GM19438 (cell line): Measurements from ENCODE around the gene NTM.
"Not testable (repeated sequence)": the region's sequence is repeated elsewhere in the genome, so short reads cannot be mapped to it uniquely, and the experiment has no call there.

Experiments
- ATAC-seq: cut with Tn5 transposase; IDR thresholded peaks from one replicate; pipeline ENCODE4 v1.9.1; 2021; ENCODE audit warnings: low read depth; ENCODE audit not compliant: unreplicated experiment

The NTM gene

DNA sequence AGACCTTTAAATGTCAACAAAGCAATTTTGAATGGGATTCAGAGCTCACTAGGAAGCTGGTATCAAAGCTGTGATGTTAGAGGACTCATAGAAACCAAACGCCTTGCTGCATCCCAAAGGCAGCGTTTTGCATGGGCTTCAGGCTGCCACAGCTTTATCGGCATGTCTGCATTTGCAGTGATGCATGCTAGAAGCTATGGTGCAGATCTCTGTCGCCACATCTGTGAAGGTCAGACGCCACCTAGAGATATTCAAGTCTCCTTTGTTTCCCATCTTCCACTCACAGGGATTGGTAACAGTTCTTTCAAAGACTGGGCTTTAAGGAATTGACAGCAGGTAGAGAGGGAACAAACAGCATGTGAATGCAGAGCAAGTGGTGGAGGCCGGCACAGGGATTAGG, 47.8 kb downstream of the NTM start:
- no peak for ATAC-seq

DNA sequence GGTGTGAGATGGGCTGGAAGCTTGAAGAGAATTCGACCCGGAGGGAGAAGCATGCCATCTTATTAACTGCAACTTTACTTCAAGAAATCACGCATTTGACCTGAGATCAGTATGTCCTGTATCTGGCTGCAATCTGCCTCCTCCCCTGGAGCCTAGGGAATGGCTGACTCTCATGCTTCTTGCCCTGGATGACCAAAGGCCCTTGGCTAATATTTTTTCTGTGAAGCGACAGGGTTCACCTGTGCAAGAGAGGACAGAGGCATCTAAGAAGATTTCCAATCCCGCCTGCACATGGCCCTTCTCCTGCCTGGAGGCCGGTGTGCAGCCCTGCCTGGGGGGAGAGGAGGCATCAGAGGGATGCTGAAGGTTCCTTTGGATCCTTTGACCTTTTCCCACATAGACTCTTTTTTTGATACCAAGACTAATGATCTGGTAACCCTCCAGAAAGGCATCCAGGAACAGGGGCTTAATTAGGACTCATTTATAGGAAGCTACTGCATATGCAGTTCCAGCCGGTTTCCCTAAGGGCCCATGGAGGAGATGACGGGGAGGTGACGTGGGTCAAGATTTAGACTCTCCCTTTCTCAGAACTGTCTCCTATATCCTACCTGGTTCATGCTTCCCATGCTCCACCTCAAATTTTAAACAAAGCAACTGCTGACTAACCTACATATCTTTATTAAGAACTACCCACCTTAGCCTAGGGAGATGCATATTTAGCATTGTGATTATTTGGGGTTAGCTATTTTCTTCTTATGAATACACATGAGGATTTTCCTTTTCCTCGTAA, 50.8 kb downstream of the NTM start:
- ATAC-seq = no peak

DNA sequence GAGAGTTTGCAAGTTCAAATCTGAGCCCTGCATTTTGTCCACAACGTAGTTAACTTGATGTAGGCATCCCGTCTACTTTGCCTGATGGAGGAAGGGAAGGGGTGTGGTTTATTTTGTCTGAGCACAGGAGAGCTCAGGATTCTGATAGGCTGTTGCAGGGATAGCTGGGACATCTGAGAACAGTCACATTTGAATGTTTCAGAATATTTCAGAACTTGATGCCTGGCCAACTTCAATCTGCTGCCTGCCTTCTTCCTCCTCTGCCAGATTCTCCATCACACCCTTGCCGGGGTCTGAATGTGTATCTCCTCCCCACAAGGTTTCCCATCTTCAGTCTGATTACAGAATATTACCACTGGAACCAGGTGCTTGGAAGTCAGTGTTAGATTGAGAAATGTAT, 51.6 kb downstream of the NTM start:
- ATAC-seq = no peak

DNA sequence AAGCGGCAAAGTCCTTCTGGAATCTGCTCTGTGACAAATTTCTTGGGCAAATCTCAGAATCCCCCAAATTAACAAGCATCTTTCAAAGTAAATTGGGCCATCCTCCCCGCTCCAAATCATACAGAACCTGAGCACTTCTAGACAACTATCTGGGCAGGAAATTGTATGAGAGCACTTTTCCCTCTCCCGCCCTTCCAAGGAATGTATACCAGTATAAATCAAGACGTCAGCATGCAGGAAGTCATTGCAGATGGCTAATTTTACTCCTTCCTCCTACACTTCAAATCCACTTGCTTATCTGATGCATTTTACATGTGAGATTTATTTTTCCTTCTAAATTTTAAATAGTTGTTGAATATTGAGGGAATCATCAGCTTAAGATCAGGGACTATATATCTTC, 52.1 kb downstream of the NTM start:
- no peak for ATAC-seq

- no peak for ATAC-seq
These were observed 53.3 kb downstream of the NTM start for GRCh38 chr11:131423688-131424087.

DNA sequence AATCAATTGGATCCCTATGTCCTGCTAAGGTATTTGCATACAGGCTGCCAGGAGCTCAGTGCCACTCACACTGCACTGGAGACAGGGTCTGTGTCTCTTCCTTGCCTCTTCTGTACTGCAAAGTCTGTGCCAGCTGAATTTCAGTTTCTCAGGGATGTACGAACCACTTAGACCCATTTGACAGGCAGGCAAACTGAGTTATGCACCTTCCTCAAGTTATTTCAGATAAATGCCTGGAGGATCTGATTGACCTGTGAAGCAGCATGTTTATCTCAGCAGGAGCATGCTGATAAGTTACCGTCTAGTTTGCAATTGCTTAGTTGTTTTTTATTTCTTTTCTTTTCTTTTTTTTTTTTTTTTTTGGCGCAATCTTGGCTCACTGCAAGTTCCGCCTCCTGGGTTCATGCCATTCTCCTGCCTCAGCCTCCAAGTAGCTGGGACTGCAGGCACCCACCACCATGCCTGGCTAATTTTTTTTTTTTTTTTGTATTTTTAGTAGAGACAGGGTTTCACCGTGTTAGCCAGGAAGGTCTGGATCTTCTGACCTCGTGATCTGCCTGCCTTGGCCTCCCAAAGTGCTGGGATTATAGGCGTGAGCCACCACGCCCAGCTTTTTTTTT, 54.0 kb downstream of the NTM start:
- not testable (repeated sequence) for ATAC-seq

DNA sequence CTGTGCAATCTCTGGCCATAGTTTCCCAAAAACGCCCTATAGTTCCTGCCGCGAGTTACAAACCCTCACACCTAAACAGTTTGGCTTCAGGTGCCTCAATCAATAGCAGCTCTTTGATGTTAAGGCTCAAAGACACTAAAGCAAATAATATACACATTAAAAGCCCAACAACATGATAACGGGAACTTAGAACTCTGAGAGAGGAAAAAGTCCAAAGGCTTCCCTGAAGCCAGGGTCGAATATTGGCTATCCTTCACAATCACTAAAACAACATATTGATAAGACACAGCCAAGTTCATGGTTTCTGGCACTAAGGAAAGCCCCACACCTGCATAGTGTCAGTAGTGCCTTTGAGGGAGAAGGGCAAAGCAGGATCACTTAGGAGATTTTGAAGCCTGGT, 54.9 kb downstream of the NTM start:
- ATAC-seq = no peak

DNA sequence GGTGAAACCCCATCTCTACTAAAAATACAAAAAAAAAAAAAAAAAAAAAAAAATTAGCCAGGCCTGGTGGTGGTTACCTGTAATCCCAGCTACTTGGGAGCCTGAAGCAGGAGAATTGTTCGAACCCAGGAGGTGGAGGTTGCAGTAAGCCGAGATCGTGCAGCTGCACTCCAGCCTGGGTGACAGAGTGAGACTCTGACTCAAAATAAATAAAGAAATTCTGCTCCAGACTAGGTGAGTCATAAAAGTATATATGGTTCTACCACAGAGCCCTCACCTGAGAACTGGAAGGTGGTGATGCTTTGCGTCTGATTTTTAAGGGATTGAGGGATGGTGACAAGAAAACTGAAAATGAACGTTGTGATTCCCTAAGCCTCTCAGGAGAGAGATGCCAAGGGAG, 58.4 kb downstream of the NTM start:
- no peak for ATAC-seq

DNA sequence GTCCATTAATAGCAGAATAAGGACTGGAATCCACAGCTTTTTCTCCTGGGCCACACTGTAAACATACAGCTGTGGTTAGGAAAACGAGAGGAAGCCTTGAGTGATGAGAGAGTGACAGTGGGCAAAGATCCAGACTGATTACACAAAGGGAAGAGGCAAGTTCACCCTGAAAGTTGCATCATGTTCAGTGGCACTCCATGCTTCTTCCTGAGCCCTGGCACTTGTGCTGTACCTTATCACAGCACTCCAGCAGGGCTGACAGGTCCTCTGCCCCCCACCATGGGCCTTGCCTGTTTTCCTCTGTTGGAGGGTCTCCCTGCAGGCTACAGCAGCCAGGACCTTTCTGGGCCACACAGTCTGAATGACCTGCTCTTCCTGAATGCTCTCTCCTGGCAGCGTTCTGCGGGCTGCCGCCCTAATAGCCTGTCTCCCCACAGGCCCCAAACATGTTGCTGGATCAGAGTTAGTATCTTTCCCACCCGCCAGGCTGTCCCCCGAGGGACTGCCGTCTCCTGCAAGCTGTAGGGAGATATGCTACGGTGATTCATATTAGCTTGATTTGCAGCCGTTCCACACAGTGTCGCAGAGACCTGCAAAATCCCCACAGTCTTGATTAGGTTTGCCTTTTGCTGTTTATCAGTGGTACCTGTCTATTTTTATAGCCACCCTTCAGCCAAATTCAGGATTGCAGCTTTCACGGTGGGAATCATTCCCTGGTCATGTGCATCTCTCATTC, 60.2 kb downstream of the NTM start:
- ATAC-seq = no peak

DNA sequence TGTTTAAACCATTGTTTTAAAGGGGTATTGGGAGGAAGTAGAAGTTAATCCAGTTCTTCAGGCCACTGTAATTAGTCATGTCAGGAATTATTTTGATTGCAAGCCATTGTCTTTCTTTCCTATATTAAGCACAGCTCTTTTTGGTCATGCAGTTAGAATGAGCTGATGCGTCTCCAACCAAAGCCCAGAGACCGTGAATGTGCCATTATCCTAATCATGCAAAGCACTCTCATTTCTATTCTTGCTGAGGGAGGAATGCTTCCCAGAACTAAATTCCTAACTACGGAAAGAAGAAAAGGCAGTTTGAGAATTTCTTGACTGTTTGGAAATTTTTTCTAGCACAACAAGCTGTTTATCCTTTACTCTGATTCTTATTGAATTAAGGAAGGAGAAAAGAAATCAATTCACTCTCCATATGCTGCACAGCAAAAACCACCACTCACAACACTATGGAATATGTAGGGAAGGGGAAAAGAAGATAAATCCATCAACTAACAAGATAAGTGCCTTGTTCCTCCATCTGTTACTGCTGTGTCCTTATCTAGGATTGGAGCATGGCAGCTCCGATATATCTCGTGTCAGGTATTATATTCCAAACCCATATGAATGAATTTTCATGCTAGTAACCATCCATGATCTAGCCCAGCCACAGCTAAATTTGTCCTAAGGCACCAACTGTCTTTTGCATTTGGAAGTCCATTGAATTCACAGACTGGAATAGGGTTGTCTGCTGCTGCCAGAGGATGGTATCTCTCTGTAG, 70.8 kb downstream of the NTM start:
- ATAC-seq = no peak

- ATAC-seq = no peak
These were observed 76.3 kb downstream of the NTM start for GRCh38 chr11:131446590-131447275.

DNA sequence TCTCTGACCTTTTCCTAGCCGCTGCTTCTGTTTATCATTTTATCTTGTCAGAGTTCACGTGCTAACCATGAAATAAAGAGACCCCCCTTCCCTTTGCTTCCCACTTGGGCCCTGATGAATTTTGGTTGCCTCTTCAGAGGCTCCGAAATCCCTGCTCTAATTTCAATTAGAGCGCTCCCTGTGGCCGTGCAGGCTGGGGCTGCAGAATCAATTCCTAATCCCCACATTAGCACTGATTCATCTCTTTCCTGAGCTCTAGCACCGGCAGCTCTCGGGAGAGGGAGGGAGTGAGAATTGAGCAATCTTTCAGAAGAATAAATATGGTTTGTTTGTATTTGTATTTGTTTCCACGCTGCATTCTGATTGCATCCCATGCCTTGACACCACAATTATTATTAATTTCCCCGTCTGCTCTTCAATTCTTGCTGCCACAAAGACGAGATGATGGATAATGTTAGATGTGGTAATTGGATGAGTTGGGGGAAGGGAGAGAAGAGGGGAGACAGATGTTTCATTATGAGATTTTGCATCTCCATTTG, 76.9 kb downstream of the NTM start:
- ATAC-seq = no peak

DNA sequence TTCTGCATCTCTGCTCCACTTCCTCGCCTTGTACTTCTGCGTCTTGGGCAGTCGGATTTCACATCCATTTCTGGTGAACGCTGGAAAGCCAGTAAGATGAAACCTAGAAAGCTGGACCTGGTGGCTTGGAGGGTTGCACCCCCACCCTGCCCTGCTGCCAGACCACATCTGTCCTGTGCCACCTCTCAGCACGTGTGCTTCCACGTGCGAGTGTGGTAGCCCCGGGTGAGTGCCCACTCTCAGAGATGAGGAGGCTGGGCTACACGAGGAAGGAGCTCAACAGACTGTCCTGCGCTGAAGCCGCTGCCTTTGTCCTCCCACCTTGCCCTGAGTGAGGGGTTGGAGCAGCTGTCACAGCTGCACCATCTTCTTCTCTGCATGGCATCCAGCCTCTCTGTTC, 77.5 kb downstream of the NTM start:
- ATAC-seq = no peak

DNA sequence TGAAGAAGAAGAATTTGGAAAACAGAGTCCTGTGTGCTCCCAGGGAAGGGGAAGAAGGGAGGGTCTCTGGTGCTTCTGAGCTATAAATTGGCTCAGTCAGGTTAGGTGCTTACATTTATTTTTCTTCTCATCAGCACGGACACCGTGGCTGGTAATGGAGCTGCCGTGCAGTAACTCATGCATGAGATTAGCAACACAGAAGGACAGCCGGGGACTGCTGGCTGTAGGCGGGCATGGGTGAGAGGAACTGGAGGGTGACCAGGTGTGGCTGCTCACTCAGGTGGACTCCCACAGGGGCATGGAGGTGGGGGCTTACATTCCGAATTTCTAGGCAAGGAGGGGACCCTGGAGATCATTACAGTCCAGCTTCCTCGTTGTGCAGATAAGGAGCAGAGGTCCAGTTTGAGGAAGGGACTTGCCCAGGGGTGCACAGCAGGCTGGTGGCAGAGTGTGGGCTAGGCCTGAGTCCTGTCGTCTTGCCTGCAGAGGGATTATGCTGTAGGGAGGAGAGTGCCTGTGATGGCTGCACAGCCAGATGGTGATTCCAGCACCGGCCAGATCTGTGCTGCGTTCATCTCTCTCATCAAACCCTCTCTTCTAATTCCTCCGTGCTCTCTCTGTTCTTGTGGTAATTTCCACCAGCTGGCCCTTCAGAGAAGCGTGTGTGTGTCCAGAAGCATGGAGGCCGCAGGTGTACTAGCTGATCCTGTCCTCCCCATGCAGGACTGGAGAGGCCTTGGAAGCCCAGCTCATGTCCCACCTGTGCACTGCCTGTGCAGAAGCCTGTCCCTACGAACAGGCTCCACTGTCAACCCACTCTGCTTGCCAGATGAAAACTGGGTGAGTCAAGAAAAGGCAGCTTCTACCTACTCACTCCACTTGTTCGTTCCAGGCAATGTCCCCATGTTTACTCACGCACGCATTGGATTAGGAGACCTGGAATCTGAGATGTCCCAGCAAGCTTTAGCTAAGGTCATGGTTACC, 78.9 kb downstream of the NTM start:
- no peak for ATAC-seq

DNA sequence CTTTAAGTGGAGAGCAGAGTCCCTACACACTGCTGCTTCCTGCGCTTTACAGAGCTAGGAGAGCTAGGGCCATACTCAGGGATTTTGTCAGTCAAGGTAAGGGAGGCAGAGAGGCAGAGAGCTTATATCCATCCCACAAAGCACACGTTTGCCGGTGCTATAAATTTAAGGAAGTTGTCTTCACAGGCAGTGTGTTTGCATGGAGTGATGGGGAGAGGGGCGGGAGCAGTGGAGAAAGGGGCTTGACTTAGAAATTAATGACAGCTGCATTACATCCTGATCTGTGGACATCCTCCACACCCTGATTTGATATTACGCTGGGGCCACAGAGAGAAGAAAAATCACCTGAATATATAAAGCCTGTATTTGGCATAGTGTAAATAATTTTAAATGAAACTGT, 84.1 kb downstream of the NTM start:
- no peak for ATAC-seq

- no peak for ATAC-seq
These were observed 84.6 kb downstream of the NTM start for GRCh38 chr11:131454989-131455388.

DNA sequence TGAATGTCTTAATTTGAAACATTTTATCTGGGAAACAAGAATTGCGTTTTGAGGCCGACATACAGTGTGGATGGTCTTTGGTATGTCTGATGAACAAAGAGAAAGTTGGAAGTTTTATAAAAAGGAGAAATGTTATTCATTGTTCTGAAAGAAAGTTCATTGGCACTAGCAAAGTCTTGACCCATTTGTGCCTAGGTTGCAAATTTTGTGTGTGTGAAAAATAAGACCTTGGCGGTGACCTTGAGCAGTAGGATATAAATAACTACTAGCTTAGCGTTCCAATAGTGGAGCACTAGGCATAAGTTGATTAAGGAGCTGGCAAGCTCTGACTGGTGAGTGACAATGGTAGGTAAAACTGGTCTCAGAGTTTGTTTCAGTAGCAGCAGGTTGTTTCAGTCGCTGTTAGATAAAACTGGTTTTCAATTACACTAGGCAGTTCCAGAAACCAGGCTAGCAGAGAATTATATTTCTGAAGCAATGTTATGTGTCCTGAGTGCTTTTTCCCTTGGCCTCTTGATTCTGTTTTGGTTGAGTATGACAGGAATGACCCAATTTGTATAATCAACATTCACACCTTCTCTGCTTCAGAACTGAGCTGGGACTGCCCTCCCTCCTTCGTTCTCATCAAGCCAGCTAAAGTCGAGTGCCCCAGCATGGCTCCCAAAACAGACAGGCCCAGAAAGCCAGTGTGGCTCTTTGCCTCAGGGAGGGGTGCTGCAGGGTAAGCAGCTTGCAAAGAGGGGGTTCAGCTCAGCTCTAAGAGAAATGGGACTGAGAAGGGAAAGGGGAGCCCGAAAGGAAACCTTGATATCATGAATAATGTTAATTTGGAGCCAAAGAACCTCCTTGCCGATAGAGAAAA, 85.7 kb downstream of the NTM start:
- ATAC-seq = no peak

- ATAC-seq = no peak
These were observed 86.7 kb downstream of the NTM start for GRCh38 chr11:131457163-131457562.
